ENCODE data around the gene NES. TPM values are rescaled to one million over a fixed set of nuclear protein-coding genes. Genes with fewer than 3 reads are reported as not detected.

The NES gene, protein sequence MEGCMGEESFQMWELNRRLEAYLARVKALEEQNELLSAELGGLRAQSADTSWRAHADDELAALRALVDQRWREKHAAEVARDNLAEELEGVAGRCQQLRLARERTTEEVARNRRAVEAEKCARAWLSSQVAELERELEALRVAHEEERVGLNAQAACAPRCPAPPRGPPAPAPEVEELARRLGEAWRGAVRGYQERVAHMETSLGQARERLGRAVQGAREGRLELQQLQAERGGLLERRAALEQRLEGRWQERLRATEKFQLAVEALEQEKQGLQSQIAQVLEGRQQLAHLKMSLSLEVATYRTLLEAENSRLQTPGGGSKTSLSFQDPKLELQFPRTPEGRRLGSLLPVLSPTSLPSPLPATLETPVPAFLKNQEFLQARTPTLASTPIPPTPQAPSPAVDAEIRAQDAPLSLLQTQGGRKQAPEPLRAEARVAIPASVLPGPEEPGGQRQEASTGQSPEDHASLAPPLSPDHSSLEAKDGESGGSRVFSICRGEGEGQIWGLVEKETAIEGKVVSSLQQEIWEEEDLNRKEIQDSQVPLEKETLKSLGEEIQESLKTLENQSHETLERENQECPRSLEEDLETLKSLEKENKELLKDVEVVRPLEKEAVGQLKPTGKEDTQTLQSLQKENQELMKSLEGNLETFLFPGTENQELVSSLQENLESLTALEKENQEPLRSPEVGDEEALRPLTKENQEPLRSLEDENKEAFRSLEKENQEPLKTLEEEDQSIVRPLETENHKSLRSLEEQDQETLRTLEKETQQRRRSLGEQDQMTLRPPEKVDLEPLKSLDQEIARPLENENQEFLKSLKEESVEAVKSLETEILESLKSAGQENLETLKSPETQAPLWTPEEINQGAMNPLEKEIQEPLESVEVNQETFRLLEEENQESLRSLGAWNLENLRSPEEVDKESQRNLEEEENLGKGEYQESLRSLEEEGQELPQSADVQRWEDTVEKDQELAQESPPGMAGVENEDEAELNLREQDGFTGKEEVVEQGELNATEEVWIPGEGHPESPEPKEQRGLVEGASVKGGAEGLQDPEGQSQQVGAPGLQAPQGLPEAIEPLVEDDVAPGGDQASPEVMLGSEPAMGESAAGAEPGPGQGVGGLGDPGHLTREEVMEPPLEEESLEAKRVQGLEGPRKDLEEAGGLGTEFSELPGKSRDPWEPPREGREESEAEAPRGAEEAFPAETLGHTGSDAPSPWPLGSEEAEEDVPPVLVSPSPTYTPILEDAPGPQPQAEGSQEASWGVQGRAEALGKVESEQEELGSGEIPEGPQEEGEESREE (N-terminal part only)
- total RNA-seq (3.7 TPM), polyA plus RNA-seq (3.3 TPM)
- long read RNA-seq, donor 1 = 0 reads
- long read RNA-seq, donor 2, full-length matches to known transcripts = 2 of 2 reads
- long read RNA-seq, donor 2, partial matches to known transcripts = 0 of 2 reads
- long read RNA-seq, donor 2, other reads (novel, unspliced or antisense) = 0 of 2 reads
- long read RNA-seq, donor 3 = 0 reads
- long read RNA-seq, donor 4, full-length matches to known transcripts = 1 of 1 reads
- long read RNA-seq, donor 4, partial matches to known transcripts = 0 of 1 reads
- long read RNA-seq, donor 4, other reads (novel, unspliced or antisense) = 0 of 1 reads
- long read RNA-seq, donor 5, full-length matches to known transcripts = 4 of 4 reads
- long read RNA-seq, donor 5, partial matches to known transcripts = 0 of 4 reads
- long read RNA-seq, donor 5, other reads (novel, unspliced or antisense) = 0 of 4 reads
- long read RNA-seq, donor 6, full-length matches to known transcripts = 2 of 2 reads
- long read RNA-seq, donor 6, partial matches to known transcripts = 0 of 2 reads
- long read RNA-seq, donor 6, other reads (novel, unspliced or antisense) = 0 of 2 reads
- long read RNA-seq, donor 7 = 0 reads
- long read RNA-seq, donor 8, full-length matches to known transcripts = 3 of 3 reads
- long read RNA-seq, donor 8, partial matches to known transcripts = 0 of 3 reads
- long read RNA-seq, donor 8, other reads (novel, unspliced or antisense) = 0 of 3 reads
- long read RNA-seq, donor 9 = 0 reads
- long read RNA-seq, donor 10, full-length matches to known transcripts = 2 of 2 reads
- long read RNA-seq, donor 10, partial matches to known transcripts = 0 of 2 reads
- long read RNA-seq, donor 10, other reads (novel, unspliced or antisense) = 0 of 2 reads

DNA sequence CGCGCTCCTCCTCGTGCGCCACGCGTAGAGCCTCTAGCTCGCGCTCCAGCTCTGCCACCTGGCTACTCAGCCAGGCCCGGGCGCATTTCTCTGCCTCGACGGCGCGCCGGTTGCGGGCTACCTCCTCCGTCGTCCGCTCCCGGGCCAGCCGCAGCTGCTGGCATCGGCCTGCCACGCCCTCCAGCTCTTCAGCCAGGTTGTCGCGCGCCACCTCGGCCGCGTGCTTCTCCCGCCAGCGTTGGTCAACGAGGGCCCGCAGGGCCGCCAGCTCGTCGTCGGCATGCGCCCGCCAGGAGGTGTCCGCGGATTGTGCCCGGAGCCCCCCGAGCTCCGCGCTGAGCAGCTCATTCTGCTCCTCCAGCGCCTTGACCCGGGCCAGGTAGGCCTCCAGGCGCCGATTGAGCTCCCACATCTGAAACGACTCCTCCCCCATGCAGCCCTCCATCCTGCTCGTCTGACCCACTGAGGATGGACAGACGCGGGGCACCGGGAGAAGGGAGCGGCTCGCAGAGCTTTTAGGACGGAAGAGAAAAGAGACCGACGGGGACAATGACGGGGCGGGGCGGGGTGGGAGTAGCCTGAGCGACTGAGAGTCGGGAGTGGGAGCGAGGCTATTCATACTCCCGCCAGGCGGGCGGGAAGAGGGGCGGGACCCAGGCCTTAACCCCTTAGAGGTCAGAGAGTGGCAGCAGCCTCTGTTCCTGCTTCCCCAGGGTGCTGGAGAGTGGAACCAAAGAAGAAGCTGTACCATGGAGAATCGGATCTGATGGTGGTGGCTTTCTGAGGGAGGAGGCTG is at the start of gene NES:
TSS of gene NES (minus strand) at position 588 of the 796 bp plus-strand sequence. CDS start at position 445, 143 bp downstream.
- DNase-seq (ENCODE audit: low read depth in 6 of 9, low spot score in 9 of 9) = no peak
- no peak within 1 kb of the TSS for H3K27ac ChIP-seq (ENCODE audit: low read depth in 1 of 2, low read length in 1 of 2)

DNA sequence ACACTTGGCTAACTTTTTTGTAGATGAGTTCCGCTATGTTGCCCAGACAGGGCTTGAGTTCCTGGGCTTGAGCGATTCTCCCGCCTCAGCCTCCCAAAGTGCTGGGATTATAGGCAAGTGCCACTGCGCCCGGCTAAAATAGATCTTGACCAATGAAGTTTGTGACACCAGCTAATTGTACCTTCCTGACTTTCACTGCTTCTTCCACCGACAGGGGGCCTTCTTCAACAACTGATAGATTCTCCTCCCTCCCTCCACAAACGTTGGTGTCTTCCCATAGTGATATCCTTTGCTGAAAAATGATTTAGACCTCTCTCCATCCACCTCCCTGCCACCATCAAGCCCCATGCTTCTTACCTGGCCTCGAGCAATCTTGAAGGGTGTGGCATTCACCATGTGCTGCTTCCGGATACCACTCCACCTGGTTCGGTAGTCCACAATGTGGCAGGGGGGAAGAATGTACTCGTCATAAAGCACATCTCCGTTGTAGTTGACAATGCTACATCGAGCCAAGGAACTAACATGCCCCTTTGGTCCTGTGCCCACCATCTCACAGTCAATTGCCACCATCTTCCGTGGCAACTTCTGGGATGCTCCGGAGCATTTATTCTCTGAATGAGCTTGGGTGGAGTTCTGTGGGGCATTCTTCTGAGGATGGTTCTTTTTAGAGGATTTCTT is 49.5 kb upstream of the NES start:
- H3K4me1 ChIP-seq (ENCODE audit: control insufficient read depth in 2 of 2, insufficient read depth in 2 of 2, low read length in 2 of 2) = peaks cover 33 to 47% of the 10 kb centered on the region in 2 donors

More for the DNA sequence above, at the start of gene NES:
- 6% methylated on average over 70 of the region's 70 CpGs for WGBS
- Histone ChIP-seq H3K27me3 (ENCODE audit: control insufficient read depth in 2 of 2, insufficient read depth in 1 of 2, low read length in 1 of 2) (peaks cover 48 to 97% of the 10 kb centered on the region in 2 donors), H3K4me1 (ENCODE audit: control insufficient read depth in 2 of 2, insufficient read depth in 2 of 2, low read length in 2 of 2) (peaks cover 0 to 5% of the 10 kb centered on the region in 2 donors), H3K9me3 (ENCODE audit: control insufficient read depth in 2 of 2, insufficient read depth in 1 of 2, low read length in 1 of 2) (peaks cover 0 to 3% of the 10 kb centered on the region in 2 donors), H3K4me3 (ENCODE audit: low read length in 2 of 2) (no peak within 1 kb of the TSS), H3K36me3 (ENCODE audit: control insufficient read depth in 2 of 2, insufficient read depth in 2 of 2, low read length in 1 of 2) (no peaks in the 10 kb centered on the region)

DNA sequence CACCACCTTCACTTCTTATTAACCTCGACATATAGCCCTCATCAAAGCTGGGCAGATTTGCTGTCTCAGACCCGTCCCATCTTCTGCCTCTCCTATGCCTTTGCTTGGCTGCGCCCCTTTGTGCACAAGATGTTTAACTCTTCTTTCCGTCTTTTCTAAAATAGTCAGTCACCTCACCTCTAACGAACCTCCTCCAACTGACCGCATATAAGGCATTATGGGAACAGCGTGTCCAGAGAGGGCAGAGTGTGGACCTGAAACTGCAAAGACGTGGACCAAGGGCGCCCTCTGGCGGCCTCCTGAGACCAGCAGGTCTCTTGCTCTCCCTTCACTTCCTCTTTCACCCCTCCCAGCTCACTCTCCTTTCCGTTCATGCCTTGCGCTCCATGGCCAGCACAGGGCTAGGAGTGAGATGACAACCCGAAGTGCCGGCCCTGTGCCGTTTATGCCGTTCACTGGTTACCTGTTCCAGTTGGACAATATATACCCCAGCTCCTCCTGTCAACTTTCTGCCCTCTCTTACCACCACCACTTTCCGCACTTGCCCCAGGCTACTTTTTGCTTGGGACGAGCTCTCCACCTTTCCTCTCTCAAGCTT is 48.6 kb upstream of the NES start:
- 26% methylated on average over 18 of the region's 18 CpGs for WGBS
- DNase-seq (ENCODE audit: low read depth in 6 of 9, low spot score in 9 of 9) = peak in 6 of 9 donors; percentile 72 to 90 (median 84)
- Histone ChIP-seq H3K4me3 (ENCODE audit: low read length in 2 of 2) (peak overlapping the region; percentile 19 to 32), H3K9me3 (ENCODE audit: control insufficient read depth in 2 of 2, insufficient read depth in 1 of 2, low read length in 1 of 2) (no peaks in the 10 kb centered on the region), H3K4me1 (ENCODE audit: control insufficient read depth in 2 of 2, insufficient read depth in 2 of 2, low read length in 2 of 2) (peaks cover 33 to 51% of the 10 kb centered on the region in 2 donors), H3K36me3 (ENCODE audit: control insufficient read depth in 2 of 2, insufficient read depth in 2 of 2, low read length in 1 of 2) (peaks cover 40 to 50% of the 10 kb centered on the region in 2 donors), H3K27ac (ENCODE audit: low read depth in 1 of 2, low read length in 1 of 2) (no peak overlapping the region), H3K27me3 (ENCODE audit: control insufficient read depth in 2 of 2, insufficient read depth in 1 of 2, low read length in 1 of 2) (no peaks in the 10 kb centered on the region)

More for the DNA sequence above, 49.5 kb upstream of the NES start:
- DNase-seq (ENCODE audit: low read depth in 6 of 9, low spot score in 9 of 9) = peak in 3 of 9 donors; percentile 55 to 75 (median 56)
- peaks cover 31 to 41% of the 10 kb centered on the region in 2 donors for H3K36me3 ChIP-seq (ENCODE audit: control insufficient read depth in 2 of 2, insufficient read depth in 2 of 2, low read length in 1 of 2)
- no peaks in the 10 kb centered on the region for H3K9me3 ChIP-seq (ENCODE audit: control insufficient read depth in 2 of 2, insufficient read depth in 1 of 2, low read length in 1 of 2)
- H3K27me3 ChIP-seq (ENCODE audit: control insufficient read depth in 2 of 2, insufficient read depth in 1 of 2, low read length in 1 of 2) = no peaks in the 10 kb centered on the region
- peak overlapping the region in 1 of 2 donors; percentile 11 for H3K27ac ChIP-seq (ENCODE audit: low read depth in 1 of 2, low read length in 1 of 2)
- 76% methylated on average over 15 of the region's 15 CpGs for WGBS
- peak overlapping the region; percentile 19 to 76 for H3K4me3 ChIP-seq (ENCODE audit: low read length in 2 of 2)

DNA sequence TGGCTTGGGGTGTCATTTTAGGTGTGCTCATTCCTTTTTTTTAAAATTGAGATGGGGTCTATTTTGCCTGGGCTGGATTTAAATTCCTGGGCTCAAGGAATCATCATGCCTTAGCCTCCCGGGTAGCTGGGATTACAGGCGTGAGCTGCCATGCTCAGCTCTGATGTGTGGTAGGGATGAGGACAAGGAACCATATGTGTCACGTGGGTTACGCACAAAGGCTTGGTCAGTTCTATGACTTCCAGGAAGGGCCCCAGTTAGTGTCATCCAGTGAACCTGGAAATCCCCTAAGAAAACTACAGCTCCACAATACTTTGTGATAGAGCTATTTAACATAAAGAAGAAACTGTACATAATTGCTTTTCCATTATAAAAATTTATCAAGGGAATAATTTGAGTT is 44.3 kb upstream of the NES start:
- Histone ChIP-seq H3K27ac (ENCODE audit: low read depth in 1 of 2, low read length in 1 of 2) (no peak overlapping the region), H3K36me3 (ENCODE audit: control insufficient read depth in 2 of 2, insufficient read depth in 2 of 2, low read length in 1 of 2) (peaks cover 49 to 51% of the 10 kb centered on the region in 2 donors), H3K27me3 (ENCODE audit: control insufficient read depth in 2 of 2, insufficient read depth in 1 of 2, low read length in 1 of 2) (no peaks in the 10 kb centered on the region), H3K4me3 (ENCODE audit: low read length in 2 of 2) (no peak overlapping the region), H3K4me1 (ENCODE audit: control insufficient read depth in 2 of 2, insufficient read depth in 2 of 2, low read length in 2 of 2) (peaks cover 16 to 25% of the 10 kb centered on the region in 2 donors), H3K9me3 (ENCODE audit: control insufficient read depth in 2 of 2, insufficient read depth in 1 of 2, low read length in 1 of 2) (no peaks in the 10 kb centered on the region)
- WGBS = 97% methylated on average over 4 of the region's 4 CpGs
- no peak for DNase-seq (ENCODE audit: low read depth in 6 of 9, low spot score in 9 of 9)

DNA sequence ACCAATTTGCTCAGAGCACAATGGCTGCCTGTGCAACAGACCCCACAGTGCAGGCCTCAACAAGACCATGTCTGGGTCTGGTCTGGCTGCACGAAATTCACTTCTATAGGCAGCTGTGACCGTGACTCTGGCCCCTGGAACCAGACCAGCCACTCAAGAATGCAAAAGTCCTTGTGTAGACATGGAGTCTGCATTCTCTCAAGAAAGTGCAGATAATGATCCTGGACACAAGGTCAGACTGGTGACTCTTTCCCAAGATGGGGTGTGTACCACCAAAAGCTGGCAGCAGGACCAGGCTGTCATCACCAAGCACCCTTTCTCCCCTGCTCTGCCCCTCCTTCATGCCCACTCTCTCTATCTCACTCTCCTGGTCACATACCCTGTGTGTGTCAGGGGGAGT is 43.9 kb upstream of the NES start:
- Histone ChIP-seq H3K4me3 (ENCODE audit: low read length in 2 of 2) (no peak overlapping the region), H3K27ac (ENCODE audit: low read depth in 1 of 2, low read length in 1 of 2) (no peak overlapping the region), H3K9me3 (ENCODE audit: control insufficient read depth in 2 of 2, insufficient read depth in 1 of 2, low read length in 1 of 2) (no peaks in the 10 kb centered on the region), H3K36me3 (ENCODE audit: control insufficient read depth in 2 of 2, insufficient read depth in 2 of 2, low read length in 1 of 2) (peaks cover 47 to 49% of the 10 kb centered on the region in 2 donors), H3K4me1 (ENCODE audit: control insufficient read depth in 2 of 2, insufficient read depth in 2 of 2, low read length in 2 of 2) (peaks cover 12 to 21% of the 10 kb centered on the region in 2 donors), H3K27me3 (ENCODE audit: control insufficient read depth in 2 of 2, insufficient read depth in 1 of 2, low read length in 1 of 2) (no peaks in the 10 kb centered on the region)
- no peak for DNase-seq (ENCODE audit: low read depth in 6 of 9, low spot score in 9 of 9)
- WGBS = 95% methylated on average over 2 of the region's 2 CpGs

DNA sequence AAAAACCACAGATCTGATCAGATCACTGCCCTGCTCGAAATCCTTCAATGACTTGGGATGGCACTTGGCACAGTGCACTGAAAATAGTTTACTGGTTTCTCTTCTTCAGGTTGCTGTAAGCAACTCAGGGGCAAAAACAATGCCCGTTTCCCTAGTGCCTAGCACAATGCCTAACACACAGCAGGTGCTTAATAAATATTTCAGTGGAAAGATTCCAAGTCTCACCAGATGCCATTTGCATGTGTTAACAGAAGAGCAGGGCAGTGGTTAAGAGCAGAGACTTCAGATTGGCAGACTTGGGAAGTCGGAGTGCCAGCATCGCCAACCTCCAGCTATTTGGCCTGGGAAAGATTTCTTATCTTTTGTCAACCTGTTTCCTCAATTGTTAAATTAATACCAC is 40.1 kb upstream of the NES start:
- H3K27ac ChIP-seq (ENCODE audit: low read depth in 1 of 2, low read length in 1 of 2) = no peak overlapping the region
- WGBS = 96% methylated on average over 4 of the region's 4 CpGs
- H3K9me3 ChIP-seq (ENCODE audit: control insufficient read depth in 2 of 2, insufficient read depth in 1 of 2, low read length in 1 of 2) = no peaks in the 10 kb centered on the region
- DNase-seq (ENCODE audit: low read depth in 6 of 9, low spot score in 9 of 9) = no peak
- no peaks in the 10 kb centered on the region for H3K27me3 ChIP-seq (ENCODE audit: control insufficient read depth in 2 of 2, insufficient read depth in 1 of 2, low read length in 1 of 2)
- peaks cover 22% of the 10 kb centered on the region in 2 donors for H3K36me3 ChIP-seq (ENCODE audit: control insufficient read depth in 2 of 2, insufficient read depth in 2 of 2, low read length in 1 of 2)
- peaks cover 0 to 3% of the 10 kb centered on the region in 2 donors for H3K4me1 ChIP-seq (ENCODE audit: control insufficient read depth in 2 of 2, insufficient read depth in 2 of 2, low read length in 2 of 2)
- no peak overlapping the region for H3K4me3 ChIP-seq (ENCODE audit: low read length in 2 of 2)
